GM21526 (cell line): ENCODE measurements around the gene CLDN8.

ENCODE experiments used
- ATAC-seq: cut with Tn5 transposase; IDR thresholded peaks from one replicate; pipeline ENCODE4 v1.9.1; 2021; ENCODE audit warnings: moderate library complexity; ENCODE audit not compliant: unreplicated experiment, low FRiP score

Gene CLDN8

DNA sequence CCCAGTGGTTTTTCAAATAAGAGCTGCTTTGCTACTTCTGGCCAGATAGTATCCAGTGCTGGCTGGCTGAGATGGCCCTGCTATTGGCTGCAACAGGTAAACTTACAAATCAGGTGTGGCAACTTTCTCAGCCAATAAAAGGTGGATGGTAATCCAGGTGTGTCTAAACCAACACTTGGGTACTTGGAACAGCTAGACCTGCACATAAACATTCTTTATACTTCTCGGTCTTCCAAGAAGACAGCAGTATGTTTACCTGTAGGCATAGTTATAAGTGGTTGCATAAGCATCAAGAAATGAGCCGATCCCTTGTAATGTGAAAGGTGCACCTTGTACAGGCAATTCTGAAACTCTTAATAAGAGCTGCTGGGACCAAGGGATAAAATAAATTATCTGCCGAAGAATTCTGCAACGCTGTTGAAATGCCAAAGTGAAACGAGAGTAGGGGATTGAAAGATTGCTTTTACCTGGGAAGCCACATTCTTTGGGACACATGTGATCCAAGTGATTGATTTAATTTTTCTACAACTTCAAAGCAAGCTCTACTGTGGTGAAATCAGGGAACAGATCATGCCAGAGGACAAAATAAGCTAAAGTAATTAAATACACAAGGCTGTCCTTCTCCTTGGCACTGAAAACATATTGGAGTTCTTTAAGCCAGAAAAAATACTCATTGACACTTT lies at the start of gene CLDN8:
TSS of gene CLDN8 (minus strand) at position 57 of the 683 bp plus-strand sequence. CDS start 172 bp downstream, outside the sequence.
- ATAC-seq, result no peak

DNA sequence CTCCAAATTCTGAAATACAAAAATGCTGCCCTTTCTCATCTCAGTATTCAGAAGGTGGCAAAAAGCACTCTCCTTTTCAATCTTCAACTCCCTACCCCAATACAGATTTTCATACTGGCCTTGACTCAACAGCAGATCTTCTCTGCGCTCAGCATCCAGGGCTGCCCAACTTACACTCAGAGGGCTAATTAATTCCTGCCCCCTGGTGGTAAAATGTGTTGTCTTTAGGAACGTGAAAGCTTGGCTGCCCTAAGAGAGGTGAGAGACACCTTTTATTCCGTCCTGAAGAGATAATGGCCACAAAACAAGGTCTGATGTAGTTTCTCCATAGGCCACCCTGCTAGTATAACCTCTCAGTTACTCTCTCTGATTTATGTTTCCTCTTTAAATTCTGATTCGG lies 41.9 kb upstream of the CLDN8 start:
- no peak for ATAC-seq

DNA sequence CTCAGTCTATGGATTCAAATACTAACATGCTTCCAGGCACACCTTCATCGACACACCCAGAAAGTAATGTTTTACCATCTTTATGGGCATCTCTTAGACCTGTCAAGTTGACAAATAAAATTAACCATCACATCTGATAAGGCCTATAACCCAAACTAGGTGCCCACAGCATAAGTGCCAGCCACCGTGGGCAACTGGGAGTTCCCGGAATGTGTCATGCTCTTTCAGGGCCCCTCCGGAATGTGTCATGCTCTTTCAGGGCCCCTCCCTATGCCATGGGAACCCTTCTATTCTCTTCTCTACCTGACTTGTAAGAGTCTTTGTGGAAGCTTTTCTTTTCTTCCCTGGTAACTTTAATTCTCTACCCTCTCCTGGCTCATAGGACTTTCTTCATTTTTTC lies 40.2 kb upstream of the CLDN8 start:
- no peak for ATAC-seq

DNA sequence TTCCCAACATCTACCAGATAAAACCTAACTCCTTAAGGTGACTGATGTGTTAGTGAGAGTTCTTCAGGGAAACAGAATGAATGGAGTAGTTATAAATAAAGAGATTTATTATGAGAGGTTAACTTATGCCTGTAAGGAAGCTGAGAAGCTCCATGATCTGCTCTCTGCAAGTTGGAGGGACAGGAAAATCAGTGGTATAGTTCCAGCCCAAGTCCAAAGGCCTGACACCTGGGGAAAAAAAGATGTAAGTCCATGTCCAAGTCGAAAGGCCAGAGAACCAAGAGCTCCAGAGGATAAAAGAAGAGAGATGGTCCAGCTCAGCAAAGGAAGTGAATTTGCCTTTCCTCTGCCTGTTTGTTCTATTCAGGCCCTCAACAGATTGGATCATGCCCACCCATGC lies 39.8 kb upstream of the CLDN8 start:
- no peak for ATAC-seq

DNA sequence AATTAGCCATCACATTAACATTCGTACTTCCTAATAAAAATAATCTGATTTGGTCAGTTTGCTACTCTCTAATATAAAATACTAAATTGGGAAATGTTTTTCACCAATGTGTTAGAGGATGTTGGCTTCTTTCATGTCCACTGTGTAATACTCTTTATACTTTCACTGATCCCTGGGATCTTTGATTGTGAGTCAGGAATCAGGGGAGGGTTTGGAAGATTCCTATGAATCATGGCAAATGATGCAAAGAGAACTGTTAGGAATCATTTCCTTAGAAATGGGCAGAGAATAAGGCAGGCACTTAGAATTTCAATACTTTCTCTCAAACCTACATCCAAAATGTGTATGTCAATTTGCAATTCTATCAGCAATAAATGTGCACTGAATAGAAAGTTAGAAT lies 35.9 kb upstream of the CLDN8 start:
- no peak for ATAC-seq

DNA sequence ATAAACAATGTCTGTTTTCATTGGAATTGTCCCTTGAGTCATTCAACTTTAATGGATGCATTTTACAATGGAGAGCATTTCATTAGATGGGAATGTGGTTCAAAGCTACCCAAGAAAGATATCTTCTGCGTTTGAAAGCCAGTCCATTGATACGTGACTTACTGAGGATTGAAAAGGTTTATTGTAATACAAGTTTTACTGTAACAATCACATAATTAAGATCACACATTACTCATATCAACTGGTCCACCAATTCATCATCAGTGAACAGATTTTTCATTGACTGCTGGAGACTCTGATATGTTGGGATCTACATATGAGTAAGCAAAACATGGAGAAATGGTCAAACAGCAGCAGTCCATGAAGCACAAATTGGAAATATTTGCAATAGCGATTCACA lies 34.0 kb upstream of the CLDN8 start:
- no peak for ATAC-seq

DNA sequence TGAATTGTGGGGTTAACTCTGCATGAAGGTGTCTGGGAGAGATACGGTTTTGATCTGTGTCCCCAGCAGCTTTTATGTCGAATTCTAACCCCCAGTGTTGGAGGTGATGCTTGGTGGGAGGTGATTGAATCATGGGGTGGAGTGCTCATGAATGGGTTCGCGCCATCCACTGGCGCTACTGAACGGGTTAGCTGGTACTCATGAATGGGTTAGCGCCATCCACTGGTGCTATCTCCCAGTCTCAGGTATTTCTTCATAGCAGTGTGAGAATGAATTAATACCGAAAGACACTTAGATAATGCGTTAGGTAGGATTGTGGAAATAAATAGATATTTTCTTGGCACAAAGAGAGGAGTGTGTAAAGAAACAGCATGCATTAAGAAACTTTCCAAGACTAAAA lies 32.9 kb upstream of the CLDN8 start:
- ATAC-seq, result no peak

DNA sequence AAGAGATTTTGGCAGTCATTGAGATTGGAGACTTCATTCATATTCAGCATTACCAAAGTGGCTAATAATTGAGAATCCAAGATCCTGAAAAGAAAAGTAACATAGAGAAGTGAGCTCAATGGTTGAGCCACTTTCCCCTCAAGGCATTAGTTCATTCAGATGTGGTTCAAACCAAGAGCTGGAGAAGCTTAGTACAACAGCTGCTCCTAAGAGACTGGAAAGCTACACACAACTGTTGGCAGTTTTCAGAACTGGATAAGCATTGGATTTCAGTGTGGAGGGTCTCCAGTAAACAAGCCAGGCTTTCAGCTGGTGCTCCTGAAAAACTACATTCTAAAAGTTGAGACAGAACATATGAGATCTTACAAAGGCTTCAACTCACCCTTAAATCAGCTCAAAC lies 29.2 kb upstream of the CLDN8 start:
- ATAC-seq, result no peak

DNA sequence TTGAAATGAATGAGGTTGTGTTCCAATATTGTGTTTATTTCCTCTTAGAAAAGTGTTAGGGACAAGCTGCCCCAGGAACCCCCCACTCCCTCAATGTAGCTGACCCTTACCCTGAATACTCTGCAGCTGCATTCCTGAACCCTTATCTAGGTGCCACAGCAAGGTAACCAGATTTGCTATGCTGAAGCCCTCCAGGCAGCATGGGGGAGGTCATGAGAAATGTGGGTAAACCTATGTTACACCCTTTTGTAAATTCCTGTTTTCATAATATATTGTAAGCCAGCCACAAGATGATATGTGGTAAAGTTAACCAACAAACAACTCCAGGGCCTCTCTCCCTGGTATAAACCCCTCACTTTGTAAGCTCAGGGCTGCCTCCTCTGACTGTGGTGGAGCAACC lies 27.8 kb upstream of the CLDN8 start:
- ATAC-seq, result no peak

DNA sequence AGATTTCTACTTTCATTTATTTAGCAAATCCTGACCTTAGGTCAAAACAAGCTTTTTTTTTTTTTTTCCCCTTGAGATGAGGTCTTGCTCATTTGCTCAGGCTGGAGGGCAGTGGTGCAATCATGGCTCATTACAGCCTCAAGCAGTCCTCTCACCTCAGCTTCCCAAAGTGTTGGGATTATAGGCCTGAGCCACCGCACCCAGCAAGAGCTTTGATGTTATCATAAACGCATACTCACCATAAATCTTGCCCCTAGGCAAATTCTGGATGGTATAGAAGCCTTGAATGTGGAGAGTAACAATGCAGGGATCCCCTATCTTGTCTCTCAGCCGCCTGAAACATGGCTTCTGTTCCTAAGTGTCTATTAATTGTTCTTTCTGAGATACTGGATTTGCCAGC lies 24.8 kb upstream of the CLDN8 start:
- no peak for ATAC-seq

DNA sequence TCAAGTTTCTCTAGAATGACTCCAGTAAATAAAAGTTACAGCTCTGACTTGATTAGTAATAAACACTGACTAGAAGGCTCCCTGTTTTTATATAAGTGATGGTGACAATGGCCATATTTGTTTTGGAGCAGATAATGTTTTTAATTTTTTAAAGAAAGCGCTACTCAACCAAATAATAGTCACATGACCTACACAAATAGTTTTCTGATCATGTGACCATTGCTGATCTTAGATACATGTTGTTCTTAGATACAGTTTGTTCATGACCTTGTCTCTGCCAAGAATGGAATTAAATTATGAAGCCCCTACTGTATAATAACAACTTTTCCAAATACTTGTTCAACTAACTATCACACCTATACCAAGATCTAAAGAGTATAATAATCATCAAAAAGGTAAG lies 22.3 kb upstream of the CLDN8 start:
- ATAC-seq, result no peak

DNA sequence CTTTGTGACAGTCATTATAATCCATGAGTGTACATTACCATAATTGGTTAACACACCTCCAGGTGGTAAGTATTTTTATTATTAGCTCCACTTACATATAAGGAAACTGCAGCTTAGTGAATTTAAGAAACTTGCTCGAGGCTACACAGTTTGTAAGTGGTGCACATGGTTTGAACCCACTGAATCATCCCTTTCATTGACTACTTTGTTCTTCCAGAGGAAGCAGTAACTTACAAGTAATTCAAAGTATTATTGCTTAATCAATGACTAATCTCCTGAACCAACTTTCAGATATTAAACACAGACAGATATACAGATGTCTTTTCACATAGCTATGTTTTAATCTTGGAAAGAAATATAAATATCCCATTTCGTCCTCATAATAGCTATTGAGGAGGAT lies 18.7 kb upstream of the CLDN8 start:
- ATAC-seq, result no peak

DNA sequence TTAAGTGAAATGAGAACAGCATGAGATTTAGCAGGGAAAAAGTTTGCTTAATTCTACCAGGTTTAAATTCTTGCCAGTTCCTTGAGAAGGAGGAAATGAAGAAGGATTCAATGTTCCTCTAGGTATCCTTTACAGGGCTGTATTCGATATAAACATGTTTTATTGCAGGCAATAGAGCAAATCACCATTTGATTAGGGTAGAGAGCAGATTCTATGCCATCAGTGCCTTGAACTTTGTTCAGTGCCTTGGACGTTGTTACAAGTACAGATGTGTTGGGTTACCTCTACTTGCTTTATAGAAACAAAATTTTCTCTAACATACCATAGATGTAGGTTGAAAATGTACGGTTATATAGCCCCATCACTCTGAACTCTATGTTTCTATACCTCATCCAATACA lies 18.2 kb upstream of the CLDN8 start:
- no peak for ATAC-seq

DNA sequence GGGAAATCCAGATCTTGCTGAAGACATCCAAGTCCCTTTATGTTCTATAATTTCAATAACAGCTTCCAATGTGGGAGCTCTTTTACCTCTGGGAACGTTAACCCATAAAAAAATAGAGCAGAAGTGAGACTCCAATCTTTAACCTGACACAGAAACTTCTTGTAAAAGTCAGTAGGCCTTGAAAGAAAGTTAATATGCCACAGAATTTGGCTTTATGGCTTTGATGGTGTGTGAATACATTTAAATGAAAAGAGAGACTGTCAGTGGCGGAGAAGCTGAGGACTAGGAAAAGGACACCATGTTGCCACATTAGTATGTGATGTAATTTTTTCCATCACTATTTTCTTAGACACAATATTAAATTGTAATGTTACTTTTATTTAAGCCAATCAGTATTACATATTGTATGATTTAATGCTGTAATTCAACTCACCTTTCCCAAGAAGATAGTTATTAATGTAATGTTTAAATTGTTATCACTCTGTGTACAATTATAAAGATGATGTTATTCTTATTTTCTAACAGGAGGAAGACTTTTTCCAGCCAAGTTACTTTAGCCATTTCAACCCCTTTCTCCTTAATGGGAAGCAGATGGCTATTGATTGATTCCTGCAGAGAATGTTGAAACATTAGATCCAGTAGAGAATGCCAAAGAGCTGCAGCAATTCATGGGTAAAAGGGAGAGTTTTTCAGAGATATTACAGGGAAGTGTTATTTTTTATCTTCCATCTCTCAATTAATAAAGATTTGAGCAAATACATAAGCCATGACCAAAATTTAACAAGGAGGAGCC lies 17.5 kb upstream of the CLDN8 start:
- no peak for ATAC-seq

DNA sequence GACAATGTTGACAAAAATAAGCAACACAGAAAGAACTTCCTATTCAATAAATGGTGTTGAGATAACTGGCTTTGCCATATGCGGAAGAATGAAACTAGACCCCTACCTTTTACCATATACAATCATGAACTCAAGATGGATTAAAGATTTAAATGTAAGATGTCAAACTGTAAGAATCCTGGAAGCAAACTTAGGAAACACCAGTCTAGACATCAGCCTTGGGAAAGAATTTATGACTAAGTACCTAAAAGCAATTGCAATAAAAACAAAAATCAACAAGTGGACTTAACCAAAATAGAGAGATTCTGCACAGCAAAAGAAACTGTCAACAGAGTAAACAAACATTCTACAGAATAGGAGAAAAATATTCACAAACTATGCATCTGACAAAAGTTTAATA lies 16.1 kb upstream of the CLDN8 start:
- ATAC-seq, result no peak

DNA sequence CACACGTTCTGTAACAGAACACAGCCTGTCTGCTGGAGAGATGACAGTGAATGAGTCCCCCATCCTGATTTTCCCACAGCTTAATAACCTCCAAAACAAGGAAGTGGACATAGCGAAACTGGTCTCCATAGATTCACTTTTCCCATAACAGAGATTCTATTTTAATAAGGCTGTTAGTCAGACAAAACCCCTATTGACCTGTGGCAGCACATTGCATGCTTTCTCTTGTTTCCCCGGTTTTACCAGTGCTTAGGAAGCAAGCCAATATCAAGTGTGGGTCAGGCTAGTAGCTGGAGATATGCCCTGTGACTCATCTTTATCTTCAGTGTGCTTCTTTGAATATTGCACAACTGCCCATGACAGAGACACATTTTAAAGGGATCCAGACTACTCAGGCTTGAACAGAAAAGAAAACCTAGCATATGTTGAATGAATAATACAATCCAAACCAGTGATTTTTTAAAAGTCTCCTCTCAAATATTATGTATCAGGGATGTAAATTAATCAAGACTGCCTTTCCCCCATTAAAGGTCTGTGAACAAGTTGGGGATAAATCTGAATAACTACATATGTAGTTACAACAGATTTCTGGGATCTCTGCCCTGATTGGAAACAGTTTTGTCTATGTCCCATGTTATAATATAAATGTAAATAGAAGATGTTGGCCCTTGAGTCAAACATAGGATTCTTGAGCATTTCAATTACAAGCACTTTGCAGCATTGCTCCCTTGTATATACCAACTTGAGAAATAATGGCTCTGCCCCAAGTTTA lies 11.9 kb upstream of the CLDN8 start:
- ATAC-seq, result no peak

DNA sequence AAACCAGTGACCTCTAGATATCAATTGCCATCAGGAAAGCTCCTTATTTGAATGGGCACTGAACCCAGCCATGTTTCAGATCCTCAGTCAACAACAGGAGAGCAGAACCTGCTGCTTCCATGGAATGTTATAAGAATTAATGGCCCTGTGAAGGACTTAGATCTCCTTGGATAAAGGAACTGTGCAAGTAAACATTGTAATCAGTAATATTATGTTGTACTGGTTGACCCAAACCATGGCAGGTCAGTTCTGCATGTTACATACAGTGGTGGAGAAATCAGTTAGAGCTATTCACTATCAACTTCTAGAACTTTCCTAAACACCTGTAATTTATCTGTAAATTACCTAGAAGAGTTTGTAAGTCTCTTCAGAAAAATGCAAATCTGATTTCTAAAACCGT lies 11.2 kb upstream of the CLDN8 start:
- ATAC-seq, result no peak

DNA sequence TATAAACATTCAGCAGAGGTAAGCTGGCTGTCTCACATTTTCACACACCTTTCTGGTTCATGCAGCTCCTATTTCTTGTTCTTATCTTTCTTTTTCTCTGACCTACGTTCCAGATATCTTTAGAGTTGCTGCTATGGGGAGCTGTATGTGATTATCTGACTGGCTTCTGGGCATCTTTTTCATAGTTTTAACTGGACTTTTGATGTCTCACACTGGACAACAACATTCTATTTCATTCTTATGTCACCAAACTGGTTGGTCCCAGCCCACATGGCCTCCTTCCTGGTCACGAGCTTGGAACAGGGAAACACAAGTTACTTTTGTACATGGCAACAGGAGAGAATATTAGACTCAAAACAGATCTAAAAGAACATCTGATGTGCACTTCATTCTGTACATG lies 7.7 kb upstream of the CLDN8 start:
- no peak for ATAC-seq

DNA sequence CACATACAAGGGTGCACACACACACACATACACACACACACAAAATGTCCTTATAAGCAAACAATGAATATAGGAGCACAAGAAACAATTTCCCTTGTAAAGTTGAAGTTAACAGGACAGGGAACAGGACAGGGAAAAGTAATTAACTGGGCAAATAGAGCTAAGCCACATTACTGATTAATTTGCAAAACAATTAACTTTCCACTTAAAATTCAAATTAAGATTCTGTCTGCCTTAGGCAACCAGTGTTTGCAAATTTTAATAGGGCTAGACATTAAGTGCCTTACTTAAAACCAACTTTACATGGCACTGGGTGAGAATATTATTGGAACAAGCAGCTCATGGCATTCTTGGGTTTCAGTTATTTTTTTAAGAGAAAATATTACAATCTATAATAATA lies 6.8 kb upstream of the CLDN8 start:
- ATAC-seq, result no peak

DNA sequence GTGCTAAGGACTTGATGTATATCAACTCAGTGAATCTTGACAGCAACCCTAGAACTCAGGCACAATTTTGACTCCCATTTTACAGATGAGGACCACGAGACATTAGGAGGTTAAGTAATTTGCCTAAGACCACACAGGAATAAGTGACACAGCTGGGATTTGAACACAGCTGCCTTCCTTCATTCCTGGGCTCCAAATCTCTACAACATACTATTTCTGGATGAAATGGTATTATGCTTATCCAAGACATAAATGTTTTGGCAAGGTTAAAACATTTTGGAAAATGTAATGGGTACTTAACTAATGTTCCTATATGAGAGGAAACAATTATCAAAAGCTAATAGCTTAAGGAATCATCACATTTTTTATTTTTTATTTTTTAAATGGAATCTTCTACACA lies 4.8 kb downstream of the CLDN8 start:
- no peak for ATAC-seq

DNA sequence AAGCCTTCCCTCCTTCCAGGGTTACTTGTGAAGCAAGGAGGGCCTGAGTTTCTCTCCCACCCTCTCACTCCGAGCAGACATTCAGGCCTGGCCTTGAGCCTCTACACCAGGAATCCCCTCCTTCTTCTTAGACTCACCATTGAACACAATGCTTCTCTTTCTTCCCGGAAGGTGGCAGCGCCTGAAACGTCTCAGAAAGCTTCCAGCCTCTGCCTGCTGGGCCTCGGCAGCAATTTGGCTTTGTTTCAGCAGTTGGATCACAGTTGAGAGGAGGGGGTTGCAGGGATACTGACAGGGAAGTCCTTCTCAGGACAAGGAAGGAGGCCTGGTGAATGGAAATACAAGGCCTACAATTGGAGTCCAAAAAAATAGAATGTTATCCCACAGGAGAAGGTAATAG lies 6.3 kb downstream of the CLDN8 start:
- ATAC-seq, result no peak

DNA sequence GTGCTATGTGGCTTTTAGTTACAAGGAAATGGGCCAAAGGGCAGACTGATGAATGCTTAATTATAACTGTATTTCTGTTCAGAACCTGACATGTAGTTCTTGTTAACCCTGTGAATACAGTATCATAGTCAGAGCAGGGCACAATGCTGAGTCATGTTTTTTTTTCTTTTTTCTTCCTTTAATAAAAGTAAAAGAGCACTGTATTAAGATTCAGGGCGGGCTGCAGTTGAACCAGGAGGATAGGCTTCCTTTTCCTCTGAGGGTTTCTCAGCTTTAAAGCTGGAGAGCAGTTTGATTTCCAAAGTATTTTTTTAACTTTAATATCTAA lies 8.7 kb downstream of the CLDN8 start:
- ATAC-seq, result no peak
